Muscle of leg (tissue), 11 donors: ENCODE results near the gene SLC25A29. TPM values are rescaled to one million over a fixed set of nuclear protein-coding genes. Genes with fewer than 3 reads are reported as not detected.
"Not testable (repeated sequence)": the region's sequence is repeated elsewhere in the genome, so short reads cannot be mapped to it uniquely, and the experiment has no call there.

Experiments
- DNase-seq: peaks from one replicate; pipeline ENCODE4 v3.0.0; 2013
- H3K27ac ChIP-seq: one replicate; pipeline ENCODE4 v1.5.1; 2013; ENCODE audit warnings: mild to moderate bottlenecking, low read length, control low read depth
- H3K27me3 ChIP-seq: one replicate; pipeline ENCODE4 v1.6.1; 2013; ENCODE audit warnings: low read length; ENCODE audit not compliant: control insufficient read depth, insufficient read depth
- H3K36me3 ChIP-seq: one replicate; pipeline ENCODE4 v1.6.1; 2013; ENCODE audit warnings: low read length; ENCODE audit not compliant: control insufficient read depth, insufficient read depth
- H3K4me1 ChIP-seq: one replicate; pipeline ENCODE4 v1.6.1; 2013; ENCODE audit warnings: low read length; ENCODE audit not compliant: control insufficient read depth, insufficient read depth
- H3K4me3 ChIP-seq: one replicate; pipeline ENCODE4 v1.5.1; 2013; ENCODE audit warnings: low read length, control low read depth
- H3K9me3 ChIP-seq: replicated peaks from 2 replicates; pipeline ENCODE4 v1.6.1; 2013; ENCODE audit warnings: low read depth, low read length; ENCODE audit not compliant: control insufficient read depth
- WGBS: methylation state at CpG from one replicate; pipeline ENCODE4 v1.1.5; 2013; ENCODE audit warnings: missing lambda C conversion rate; ENCODE audit not compliant: insufficient coverage; 5-methylcytosine and 5-hydroxymethylcytosine counted together
- polyA plus RNA-seq, 8 donors: library from polyadenylated mRNA; unstranded; fragments of 120-200 nt; gene quantifications; one replicate each; pipeline versions ENCODE4 v1.2.1 to v1.2.3, GENCODE V29; 2013; ENCODE audit warnings: inconsistent platforms in 1 of 8, low replicate concordance in 1 of 8; ENCODE audit not compliant: insufficient read length in 8 of 8, insufficient read depth in 1 of 8
- total RNA-seq: library from RNA; stranded (reverse); fragments of 120-200 nt; gene quantifications from one replicate; pipeline ENCODE4 v1.2.4, GENCODE V29; 2013

Gene SLC25A29
- total and polyA plus RNA-seq, 9 donors, result 16.0 to 49.0 (median 30.4) TPM

- H3K4me1 ChIP-seq, result peaks cover 33% of the 10 kb centered on the region
- DNase-seq, result no peak
- no peaks in the 10 kb centered on the region for H3K36me3 ChIP-seq
- H3K4me3 ChIP-seq, result no peak overlapping the region
- WGBS, result 58% methylated on average over 8 of the region's 10 CpGs
- peaks cover 2% of the 10 kb centered on the region for H3K9me3 ChIP-seq
- peaks cover 12% of the 10 kb centered on the region for H3K27me3 ChIP-seq
- H3K27ac ChIP-seq, result peak overlapping the region; percentile 90
These were observed 6.7 kb upstream of the SLC25A29 start for GRCh38 chr14:100312877-100313400.

- Histone ChIP-seq H3K27ac (peak overlapping the region; percentile 90), H3K27me3 (peaks cover 12% of the 10 kb centered on the region), H3K4me1 (peaks cover 37% of the 10 kb centered on the region)
- DNase-seq, H3K4me3 ChIP-seq, H3K9me3 ChIP-seq, H3K36me3 ChIP-seq: not testable (repeated sequence)
- 23% methylated on average over 7 of the region's 18 CpGs for WGBS
These were observed 6.0 kb upstream of the SLC25A29 start for GRCh38 chr14:100312110-100312876.

GRCh38 chr14:100309028-100309737 lies 2.9 kb upstream of the SLC25A29 start:
- peaks cover 54% of the 10 kb centered on the region for H3K4me1 ChIP-seq
- H3K4me3 ChIP-seq, result no peak overlapping the region
- H3K27me3 ChIP-seq, result peaks cover 23% of the 10 kb centered on the region
- H3K36me3 ChIP-seq, result no peaks in the 10 kb centered on the region
- 53% methylated on average over 3 of the region's 8 CpGs for WGBS
- H3K9me3 ChIP-seq, result no peaks in the 10 kb centered on the region
- DNase-seq, result no peak
- H3K27ac ChIP-seq, result no peak overlapping the region

- Histone ChIP-seq H3K4me1 (peaks cover 49% of the 10 kb centered on the region), H3K27me3 (peaks cover 23% of the 10 kb centered on the region)
- 86% methylated on average over 5 of the region's 6 CpGs for WGBS
- H3K9me3 ChIP-seq, H3K4me3 ChIP-seq, H3K36me3 ChIP-seq, DNase-seq, H3K27ac ChIP-seq: not testable (repeated sequence)
These were observed 2.2 kb upstream of the SLC25A29 start for GRCh38 chr14:100308427-100308792.

GRCh38 chr14:100307766-100308426 lies 1.7 kb upstream of the SLC25A29 start:
- H3K36me3 ChIP-seq, result no peaks in the 10 kb centered on the region
- no peak for DNase-seq
- H3K4me3 ChIP-seq, result no peak overlapping the region
- WGBS, result 82% methylated on average over 5 of the region's 5 CpGs
- H3K9me3 ChIP-seq, result no peaks in the 10 kb centered on the region
- H3K4me1 ChIP-seq, result peaks cover 44% of the 10 kb centered on the region
- H3K27ac ChIP-seq, result no peak overlapping the region
- H3K27me3 ChIP-seq, result peaks cover 21% of the 10 kb centered on the region

GRCh38 chr14:100306998-100307765 lies 938 bp upstream of the SLC25A29 start:
- Histone ChIP-seq H3K4me1 (peaks cover 40% of the 10 kb centered on the region), H3K4me3 (peak overlapping the region; percentile 70), H3K27me3 (peaks cover 17% of the 10 kb centered on the region), H3K9me3 (no peaks in the 10 kb centered on the region), H3K27ac (peak overlapping the region; percentile 74), H3K36me3 (no peaks in the 10 kb centered on the region)
- DNase-seq, result peak; percentile 47
- 6% methylated on average over 45 of the region's 49 CpGs for WGBS

- Histone ChIP-seq H3K9me3 (no peaks in the 10 kb centered on the region), H3K4me1 (peaks cover 37% of the 10 kb centered on the region)
These were observed 732 bp downstream of the SLC25A29 start for GRCh38 chr14:100305324-100306100.

GRCh38 chr14:100304825-100305323 lies 1.4 kb downstream of the SLC25A29 start:
- Histone ChIP-seq H3K4me1 (peaks cover 37% of the 10 kb centered on the region), H3K27me3 (peaks cover 11% of the 10 kb centered on the region), H3K27ac (peak overlapping the region; percentile 20), H3K4me3 (peak overlapping the region; percentile 67), H3K9me3 (no peaks in the 10 kb centered on the region), H3K36me3 (no peaks in the 10 kb centered on the region)
- DNase-seq, result peak; percentile 47
- 1% methylated on average over 12 of the region's 23 CpGs for WGBS

More at GRCh38 chr14:100305324-100306100, 732 bp downstream of the SLC25A29 start:
- Histone ChIP-seq H3K27me3 (peaks cover 11% of the 10 kb centered on the region), H3K4me3 (peak overlapping the region; percentile 67), H3K27ac (peak overlapping the region; percentile 20), H3K36me3 (no peaks in the 10 kb centered on the region)
- under 1% methylated on average over 46 of the region's 65 CpGs for WGBS
- peak; percentile 37 for DNase-seq

- Histone ChIP-seq H3K9me3 (no peaks in the 10 kb centered on the region), H3K27ac (no peak overlapping the region), H3K4me1 (peaks cover 35% of the 10 kb centered on the region), H3K4me3 (no peak overlapping the region), H3K36me3 (no peaks in the 10 kb centered on the region), H3K27me3 (peaks cover 11% of the 10 kb centered on the region)
- 86% methylated on average over 1 of the region's 4 CpGs for WGBS
- no peak for DNase-seq
These were observed 2.3 kb downstream of the SLC25A29 start for GRCh38 chr14:100303925-100304324.
